Gastrocnemius medialis (tissue), 4 donors: Measurements from ENCODE around the gene PARP12. TPM values are rescaled to one million over a fixed set of nuclear protein-coding genes. Genes with fewer than 3 reads are reported as not detected.

Source experiments
- ATAC-seq, 2 donors: fragments of 150-250 bp; one replicate each; pipeline ENCODE4 v1.9.1; 2016
- DNase-seq, 2 donors: peaks; one replicate each; pipeline ENCODE4 v3.0.0-alpha.2; 2019
- H3K27ac ChIP-seq, 4 donors: fragments of 200-600 bp; sonication (generic); 1 replicate in 1 of 4; 2 replicates in 3 of 4; pipeline ENCODE4 v1.5.1; 2016 to 2018; ENCODE audit warnings: mild to moderate bottlenecking in 2 of 4, moderate library complexity in 1 of 4
- H3K27me3 ChIP-seq, 3 donors: fragments of 200-600 bp; sonication (generic) in 2 of 3; 1 replicate in 1 of 3; 2 replicates in 2 of 3; pipeline versions ENCODE4 v1.5.1 to v1.6.0; 2016 to 2019; ENCODE audit warnings: mild to moderate bottlenecking in 1 of 3, moderate library complexity in 1 of 3
- H3K36me3 ChIP-seq, 2 donors: fragments of 200-600 bp; sonication (generic) in 1 of 2; one replicate each; pipeline ENCODE4 v1.5.1; 2017 to 2018
- H3K4me1 ChIP-seq, 2 donors: fragments of 200-600 bp; sonication (generic) in 1 of 2; one replicate each; pipeline ENCODE4 v1.5.1; 2016 to 2017; ENCODE audit warnings: mild to moderate bottlenecking in 2 of 2
- H3K4me3 ChIP-seq, 4 donors: fragments of 200-600 bp; sonication (generic) in 3 of 4; 1 replicate in 1 of 4; 2 replicates in 3 of 4; pipeline ENCODE4 v1.5.1; 2016 to 2019; ENCODE audit warnings: mild to moderate bottlenecking in 2 of 4
- H3K9me3 ChIP-seq, 3 donors: fragments of 200-600 bp; sonication (generic) in 2 of 3; 1 replicate in 1 of 3; 2 replicates in 2 of 3; pipeline ENCODE4 v1.5.1; 2016 to 2019
- POLR2A ChIP-seq, 2 donors: fragments of 450-650 bp; IDR thresholded peaks; one replicate each; pipeline ENCODE4 v1.6.1; 2017; ENCODE audit warnings: antibody characterized with exemption in 2 of 2, mild to moderate bottlenecking in 2 of 2, moderate library complexity in 2 of 2
- in situ Hi-C, 4 donors: fragments of 200-750 bp; cut with MboI; loops; one replicate each; pipeline versions ENCODE4 v1.15.0 to v1.8.0; 2017; ENCODE audit warnings: low sequenced_read_pairs in 4 of 4
- intact Hi-C: fragments of 100-400 bp; cut with DNase I; formaldehyde crosslinking; loops from one replicate; pipeline ENCODE4 v1.15.1; 2023; ENCODE audit warnings: low total_unique reads
- total RNA-seq, 4 donors: library from RNA; depleted of rRNA; stranded (reverse); fragments of >200 nt; gene quantifications; one replicate each; pipeline versions ENCODE4 v1.1.0 to v1.2.3, GENCODE V29; 2016
- TF ChIP-seq, protein P1 (sequence below), 5 experiments: fragments of 450-650 bp in 3 of 5; fragments of 200-600 bp in 2 of 5; sonication (generic) in 2 of 5; IDR thresholded peaks in 4 of 5; conservative IDR thresholded peaks in 1 of 5; 1 replicate in 4 of 5; 2 replicates in 1 of 5; pipeline ENCODE4 v1.5.1; 2016 to 2019; ENCODE audit warnings: antibody characterized with exemption in 5 of 5, mild to moderate bottlenecking in 3 of 5, moderate library complexity in 3 of 5

PARP12 gene
- total RNA-seq, 4 donors from 2014 or later, result 4.3 to 12.7 (median 4.9) TPM

DNA sequence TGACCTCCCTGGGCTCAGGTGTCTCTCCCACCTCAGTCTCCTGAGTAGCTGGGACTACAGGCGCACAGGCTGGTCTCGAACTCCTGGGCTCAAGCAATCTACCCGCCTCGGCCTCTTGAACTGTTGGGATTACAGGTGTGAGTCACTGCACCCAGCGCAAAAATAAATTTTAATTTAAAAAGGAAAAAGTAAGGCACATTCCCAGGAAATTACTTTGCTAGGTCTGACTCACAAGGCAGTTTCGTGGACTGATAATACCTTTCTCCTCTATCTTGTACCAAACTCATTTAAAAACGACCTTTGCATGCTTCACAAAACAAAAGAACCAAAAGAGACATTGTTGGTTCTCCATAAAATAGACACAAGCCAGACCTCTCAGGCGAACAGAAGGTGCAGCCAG, 29.7 kb downstream of the PARP12 start:
- ATAC-seq (no peak), DNase-seq (no peak)
- in situ Hi-C loops (no loop called here), intact Hi-C loops (no loop called here)
- H3K36me3 ChIP-seq, result no peaks in the 10 kb centered on the region
- no peak overlapping the region for H3K4me3 ChIP-seq
- no peaks in the 10 kb centered on the region for H3K9me3 ChIP-seq
- no peaks in the 10 kb centered on the region for H3K4me1 ChIP-seq
- no peak overlapping the region for H3K27ac ChIP-seq
- no peak for TF ChIP-seq POLR2A (IDR thresholded peaks at IDR 0.05)
- TF ChIP-seq, protein P1, sequence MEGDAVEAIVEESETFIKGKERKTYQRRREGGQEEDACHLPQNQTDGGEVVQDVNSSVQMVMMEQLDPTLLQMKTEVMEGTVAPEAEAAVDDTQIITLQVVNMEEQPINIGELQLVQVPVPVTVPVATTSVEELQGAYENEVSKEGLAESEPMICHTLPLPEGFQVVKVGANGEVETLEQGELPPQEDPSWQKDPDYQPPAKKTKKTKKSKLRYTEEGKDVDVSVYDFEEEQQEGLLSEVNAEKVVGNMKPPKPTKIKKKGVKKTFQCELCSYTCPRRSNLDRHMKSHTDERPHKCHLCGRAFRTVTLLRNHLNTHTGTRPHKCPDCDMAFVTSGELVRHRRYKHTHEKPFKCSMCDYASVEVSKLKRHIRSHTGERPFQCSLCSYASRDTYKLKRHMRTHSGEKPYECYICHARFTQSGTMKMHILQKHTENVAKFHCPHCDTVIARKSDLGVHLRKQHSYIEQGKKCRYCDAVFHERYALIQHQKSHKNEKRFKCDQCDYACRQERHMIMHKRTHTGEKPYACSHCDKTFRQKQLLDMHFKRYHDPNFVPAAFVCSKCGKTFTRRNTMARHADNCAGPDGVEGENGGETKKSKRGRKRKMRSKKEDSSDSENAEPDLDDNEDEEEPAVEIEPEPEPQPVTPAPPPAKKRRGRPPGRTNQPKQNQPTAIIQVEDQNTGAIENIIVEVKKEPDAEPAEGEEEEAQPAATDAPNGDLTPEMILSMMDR (IDR thresholded peaks at IDR 0.05 in 4 of 5, conservative IDR thresholded peaks at IDR 0.05 in 1 of 5), result no peak
- H3K27me3 ChIP-seq, result no peaks in the 10 kb centered on the region

DNA sequence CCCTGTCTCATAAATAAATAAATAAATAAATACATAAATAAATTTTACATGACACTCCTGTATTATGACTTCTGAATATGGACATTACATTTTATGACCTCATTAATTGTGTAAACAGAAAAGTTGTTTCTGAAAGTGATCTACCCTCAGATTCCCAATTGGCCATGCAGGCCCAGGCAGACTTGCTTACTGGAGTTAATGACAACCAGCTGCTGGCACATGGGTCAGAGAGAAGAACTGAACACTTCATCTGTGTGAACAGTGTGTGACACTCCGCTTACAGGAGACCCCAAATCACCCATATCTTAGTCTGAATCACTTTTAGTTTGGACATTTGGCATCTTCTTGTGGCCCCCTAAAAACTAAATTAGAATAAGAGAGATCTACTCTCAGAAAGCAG, 31.4 kb downstream of the PARP12 start:
- ATAC-seq (no peak), DNase-seq (no peak)
- Histone ChIP-seq H3K9me3 (no peaks in the 10 kb centered on the region), H3K27me3 (no peaks in the 10 kb centered on the region), H3K27ac (no peak overlapping the region), H3K36me3 (no peaks in the 10 kb centered on the region), H3K4me1 (no peaks in the 10 kb centered on the region), H3K4me3 (no peak overlapping the region)
- TF ChIP-seq, protein P1 (IDR thresholded peaks at IDR 0.05 in 4 of 5, conservative IDR thresholded peaks at IDR 0.05 in 1 of 5), result no peak
- no peak for TF ChIP-seq POLR2A (IDR thresholded peaks at IDR 0.05)
- intact Hi-C loops (no loop called here), in situ Hi-C loops (no loop called here)

DNA sequence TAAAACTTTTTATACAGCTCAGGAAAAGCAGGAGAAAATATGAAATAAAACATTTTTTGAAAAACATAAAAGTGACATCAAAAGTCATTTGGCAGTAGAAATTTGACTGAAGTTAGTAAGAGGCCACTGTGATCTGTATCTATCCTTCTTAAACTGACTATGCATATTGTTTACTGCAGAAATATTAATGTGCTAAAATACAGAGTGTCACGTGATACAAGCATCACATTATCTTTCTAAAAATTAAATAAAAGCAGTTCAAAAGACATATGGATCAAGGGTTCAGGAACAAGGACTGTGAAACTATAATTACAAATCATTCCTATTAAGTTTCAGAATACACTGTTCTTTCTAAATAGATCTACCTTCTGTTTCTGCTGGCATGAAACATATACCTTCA, 33.7 kb downstream of the PARP12 start:
- Histone ChIP-seq H3K27me3 (no peaks in the 10 kb centered on the region), H3K9me3 (no peaks in the 10 kb centered on the region), H3K36me3 (no peaks in the 10 kb centered on the region), H3K4me1 (no peaks in the 10 kb centered on the region), H3K4me3 (no peak overlapping the region), H3K27ac (no peak overlapping the region)
- DNase-seq (no peak), ATAC-seq (no peak)
- intact Hi-C loops, result no loop called here
- TF ChIP-seq POLR2A (IDR thresholded peaks at IDR 0.05), result no peak
- TF ChIP-seq, protein P1 (IDR thresholded peaks at IDR 0.05 in 4 of 5, conservative IDR thresholded peaks at IDR 0.05 in 1 of 5), result no peak
- in situ Hi-C loops, result no loop called here

DNA sequence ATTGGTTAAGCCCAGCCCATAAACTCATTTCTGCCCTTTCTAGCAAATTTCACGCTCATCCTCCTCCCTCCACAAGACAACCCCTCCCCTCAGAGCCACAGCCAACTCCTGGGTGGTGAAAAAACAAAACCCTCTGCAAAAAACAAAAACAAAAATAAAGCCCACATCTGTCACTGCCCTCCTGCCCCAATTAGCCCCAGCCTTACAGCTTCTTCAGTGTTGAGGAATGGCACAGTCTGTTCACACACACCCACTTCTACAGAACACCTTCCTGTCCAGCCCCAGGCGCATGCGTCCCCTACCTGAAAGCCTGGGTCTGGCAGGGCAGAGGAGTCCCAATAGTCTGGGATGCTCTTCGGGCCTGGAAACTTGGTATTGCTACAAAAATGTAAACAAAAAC, 34.4 kb downstream of the PARP12 start:
- no peak for ATAC-seq
- Histone ChIP-seq H3K4me3 (no peak overlapping the region), H3K4me1 (no peaks in the 10 kb centered on the region), H3K27ac (no peak overlapping the region), H3K36me3 (no peaks in the 10 kb centered on the region), H3K9me3 (no peaks in the 10 kb centered on the region), H3K27me3 (no peaks in the 10 kb centered on the region)
- in situ Hi-C loops (no loop called here), intact Hi-C loops (no loop called here)
- no peak for TF ChIP-seq POLR2A (IDR thresholded peaks at IDR 0.05)
- TF ChIP-seq, protein P1 (IDR thresholded peaks at IDR 0.05 in 4 of 5, conservative IDR thresholded peaks at IDR 0.05 in 1 of 5), result no peak
- DNase-seq, result no peak

DNA sequence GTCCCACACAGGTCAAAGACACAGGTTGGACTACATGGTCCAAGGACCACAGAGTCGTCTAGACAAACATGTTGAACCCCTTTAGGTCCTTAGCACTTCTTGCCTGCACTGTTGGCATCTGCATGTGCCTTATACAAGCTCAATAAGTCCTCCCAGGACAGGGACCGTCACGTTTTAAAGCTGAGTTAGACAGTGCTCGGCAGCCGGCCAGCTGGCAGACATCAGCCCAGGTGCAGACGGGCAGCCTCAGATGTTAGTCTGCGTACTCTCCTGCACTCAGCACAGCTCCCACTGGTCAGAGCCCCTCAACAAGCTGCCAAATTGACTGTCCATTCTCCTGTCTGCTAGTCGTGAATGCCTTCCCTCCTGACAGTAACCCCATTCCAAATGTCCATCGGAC, 34.9 kb downstream of the PARP12 start:
- Histone ChIP-seq H3K4me1 (no peaks in the 10 kb centered on the region), H3K27ac (no peak overlapping the region), H3K4me3 (no peak overlapping the region), H3K9me3 (no peaks in the 10 kb centered on the region), H3K36me3 (no peaks in the 10 kb centered on the region), H3K27me3 (no peaks in the 10 kb centered on the region)
- DNase-seq (no peak), ATAC-seq (no peak)
- intact Hi-C loops, result no loop called here
- in situ Hi-C loops, result no loop called here
- TF ChIP-seq, protein P1 (IDR thresholded peaks at IDR 0.05 in 4 of 5, conservative IDR thresholded peaks at IDR 0.05 in 1 of 5), result no peak
- no peak for TF ChIP-seq POLR2A (IDR thresholded peaks at IDR 0.05)
